Skin of body (tissue), 2 donors: ENCODE results near the gene ABCB9. TPM values are rescaled to one million over a fixed set of nuclear protein-coding genes. Genes with fewer than 3 reads are reported as not detected.
A peak's percentile ranks its signal among the peaks of the same experiment; 100 is the strongest.

Experiments used
- DNase-seq: peaks from one replicate; lab custom pipeline; 2025; lab: John Stamatoyannopoulos, UW
- total RNA-seq: library from RNA; depleted of rRNA; stranded (reverse); fragments of >200 nt; gene quantifications from one replicate; pipeline ENCODE4 v1.2.3, GENCODE V29; 2014

Gene ABCB9
- total RNA-seq, 1 donor from 2014 or later, result 4.6 TPM

- no peak for DNase-seq
Observed at GRCh38 chr12:122964439-122965257, 1.6 kb downstream of the ABCB9 start.

GRCh38 chr12:122963941-122964265, 2.4 kb downstream of the ABCB9 start:
- no peak for DNase-seq

GRCh38 chr12:122961531-122962329, 4.5 kb downstream of the ABCB9 start:
- DNase-seq, result no peak

GRCh38 chr12:122960193-122960569, 6.1 kb downstream of the ABCB9 start:
- DNase-seq, result no peak

- no peak for DNase-seq
Observed at GRCh38 chr12:122959566-122960192, 6.6 kb downstream of the ABCB9 start.

GRCh38 chr12:122958198-122958888, 7.9 kb downstream of the ABCB9 start:
- DNase-seq, result peak; percentile 19

GRCh38 chr12:122956035-122956434, 10.2 kb downstream of the ABCB9 start:
- no peak for DNase-seq

- DNase-seq, result no peak
Observed at GRCh38 chr12:122955156-122955555, 11.1 kb downstream of the ABCB9 start.

- peak; percentile 56 for DNase-seq
Observed at GRCh38 chr12:122951979-122952892, 14.0 kb downstream of the ABCB9 start.

GRCh38 chr12:122951406-122951805, 14.9 kb downstream of the ABCB9 start:
- no peak for DNase-seq

GRCh38 chr12:122949816-122950675, 16.2 kb downstream of the ABCB9 start:
- DNase-seq, result no peak

GRCh38 chr12:122949405-122949804, 16.9 kb downstream of the ABCB9 start:
- DNase-seq, result no peak

GRCh38 chr12:122948605-122949004, 17.7 kb downstream of the ABCB9 start:
- no peak for DNase-seq

- no peak for DNase-seq
Observed at GRCh38 chr12:122947352-122947792, 18.9 kb downstream of the ABCB9 start.

GRCh38 chr12:122946690-122947341, 19.4 kb downstream of the ABCB9 start:
- peak; percentile 35 for DNase-seq

GRCh38 chr12:122944605-122945592, 21.4 kb downstream of the ABCB9 start:
- no peak for DNase-seq

- DNase-seq, result no peak
Observed at GRCh38 chr12:122943196-122943595, 23.1 kb downstream of the ABCB9 start.

GRCh38 chr12:122942637-122943036, 23.6 kb downstream of the ABCB9 start:
- no peak for DNase-seq
